B cell (primary cell): Measurements from ENCODE around the gene MRPS26.

Source experiments
- EZH2 ChIP-seq: IDR thresholded peaks from 2 replicates; pipeline ENCODE4 v1.6.1; 2012; ENCODE audit warnings: borderline replicate concordance, low read depth, mild to moderate bottlenecking, moderate library complexity, low read length; ENCODE audit not compliant: insufficient read depth, poor library complexity, severe bottlenecking
- TF ChIP-seq, protein P1 (sequence below): fragments of 200-600 bp; IDR thresholded peaks from one replicate; pipeline ENCODE4 v1.8.0; 2022; ENCODE audit warnings: antibody characterized with exemption, mild to moderate bottlenecking

DNA sequence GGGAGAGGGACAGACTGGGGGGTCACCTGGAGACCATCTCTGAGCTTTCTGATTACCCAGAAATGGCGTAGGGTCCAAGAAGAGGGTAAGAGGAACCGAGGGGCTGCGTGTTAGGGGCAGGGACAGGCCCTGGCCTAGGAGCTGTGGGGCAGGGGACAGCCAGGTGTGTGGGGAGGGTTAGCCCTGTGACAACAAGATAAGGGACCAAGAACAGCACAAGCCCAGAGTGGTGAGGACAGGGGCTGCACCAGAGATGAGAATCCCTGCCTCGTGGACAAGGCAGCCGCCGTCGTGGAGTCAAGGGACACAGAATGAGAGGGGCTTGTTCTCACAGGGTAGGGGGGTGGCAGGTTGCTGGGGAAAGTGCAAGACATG lies 39.1 kb downstream of the MRPS26 start:
- TF ChIP-seq, protein P1, sequence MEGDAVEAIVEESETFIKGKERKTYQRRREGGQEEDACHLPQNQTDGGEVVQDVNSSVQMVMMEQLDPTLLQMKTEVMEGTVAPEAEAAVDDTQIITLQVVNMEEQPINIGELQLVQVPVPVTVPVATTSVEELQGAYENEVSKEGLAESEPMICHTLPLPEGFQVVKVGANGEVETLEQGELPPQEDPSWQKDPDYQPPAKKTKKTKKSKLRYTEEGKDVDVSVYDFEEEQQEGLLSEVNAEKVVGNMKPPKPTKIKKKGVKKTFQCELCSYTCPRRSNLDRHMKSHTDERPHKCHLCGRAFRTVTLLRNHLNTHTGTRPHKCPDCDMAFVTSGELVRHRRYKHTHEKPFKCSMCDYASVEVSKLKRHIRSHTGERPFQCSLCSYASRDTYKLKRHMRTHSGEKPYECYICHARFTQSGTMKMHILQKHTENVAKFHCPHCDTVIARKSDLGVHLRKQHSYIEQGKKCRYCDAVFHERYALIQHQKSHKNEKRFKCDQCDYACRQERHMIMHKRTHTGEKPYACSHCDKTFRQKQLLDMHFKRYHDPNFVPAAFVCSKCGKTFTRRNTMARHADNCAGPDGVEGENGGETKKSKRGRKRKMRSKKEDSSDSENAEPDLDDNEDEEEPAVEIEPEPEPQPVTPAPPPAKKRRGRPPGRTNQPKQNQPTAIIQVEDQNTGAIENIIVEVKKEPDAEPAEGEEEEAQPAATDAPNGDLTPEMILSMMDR, result no peak
- no peak for TF ChIP-seq EZH2
